ENCODE data around the gene PALB2.

The PALB2 gene

DNA sequence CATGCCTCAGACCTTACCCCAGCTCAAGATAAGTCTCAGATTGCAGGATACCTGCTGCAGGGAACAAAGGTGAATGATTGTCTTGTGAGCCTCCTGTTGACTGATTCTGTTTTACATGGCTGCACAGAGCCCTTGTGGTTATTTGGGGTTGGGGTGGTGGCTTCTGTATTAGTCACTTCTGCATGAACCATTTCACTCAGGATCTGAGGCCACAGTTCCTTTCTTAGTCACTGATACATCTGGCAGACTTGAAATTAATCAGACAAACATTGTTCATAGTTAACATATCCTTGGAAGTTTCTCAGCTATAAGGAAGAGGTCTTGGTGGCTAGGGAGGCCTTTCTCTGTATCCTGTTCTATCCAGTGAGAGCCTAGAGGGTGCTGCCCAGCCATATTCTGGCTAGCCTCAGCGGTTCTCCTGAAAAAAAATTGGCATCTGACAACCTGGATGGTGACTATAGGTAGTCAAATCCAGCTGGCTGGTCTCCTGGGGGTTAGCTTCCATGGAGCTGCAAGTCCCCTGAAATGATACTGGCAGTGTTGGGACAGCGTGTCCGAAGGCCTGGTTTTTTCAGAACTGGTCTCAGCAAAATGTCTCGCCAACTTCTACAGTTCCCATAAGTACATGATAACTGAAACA, 29.1 kb upstream of the PALB2 start:
- TF ChIP-seq, protein P1, sequence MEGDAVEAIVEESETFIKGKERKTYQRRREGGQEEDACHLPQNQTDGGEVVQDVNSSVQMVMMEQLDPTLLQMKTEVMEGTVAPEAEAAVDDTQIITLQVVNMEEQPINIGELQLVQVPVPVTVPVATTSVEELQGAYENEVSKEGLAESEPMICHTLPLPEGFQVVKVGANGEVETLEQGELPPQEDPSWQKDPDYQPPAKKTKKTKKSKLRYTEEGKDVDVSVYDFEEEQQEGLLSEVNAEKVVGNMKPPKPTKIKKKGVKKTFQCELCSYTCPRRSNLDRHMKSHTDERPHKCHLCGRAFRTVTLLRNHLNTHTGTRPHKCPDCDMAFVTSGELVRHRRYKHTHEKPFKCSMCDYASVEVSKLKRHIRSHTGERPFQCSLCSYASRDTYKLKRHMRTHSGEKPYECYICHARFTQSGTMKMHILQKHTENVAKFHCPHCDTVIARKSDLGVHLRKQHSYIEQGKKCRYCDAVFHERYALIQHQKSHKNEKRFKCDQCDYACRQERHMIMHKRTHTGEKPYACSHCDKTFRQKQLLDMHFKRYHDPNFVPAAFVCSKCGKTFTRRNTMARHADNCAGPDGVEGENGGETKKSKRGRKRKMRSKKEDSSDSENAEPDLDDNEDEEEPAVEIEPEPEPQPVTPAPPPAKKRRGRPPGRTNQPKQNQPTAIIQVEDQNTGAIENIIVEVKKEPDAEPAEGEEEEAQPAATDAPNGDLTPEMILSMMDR (IDR thresholded peaks at IDR 0.05), result no peak
- peaks cover 93% of the 10 kb centered on the region for H3K36me3 ChIP-seq
- no peak overlapping the region for H3K4me3 ChIP-seq (ENCODE audit: low read depth in 1 of 2, low read length in 1 of 2)
- no peaks in the 10 kb centered on the region for H3K4me1 ChIP-seq (ENCODE audit: control insufficient read depth in 1 of 2, insufficient read depth in 1 of 2, low read depth in 1 of 2, low read length in 1 of 2)
- H3K9me3 ChIP-seq, result no peaks in the 10 kb centered on the region
- H3K27ac ChIP-seq, result no peak overlapping the region
- no peaks in the 10 kb centered on the region for H3K27me3 ChIP-seq

GRCh38 chr16:23668873-23669272, 27.8 kb upstream of the PALB2 start:
- no peaks in the 10 kb centered on the region for H3K27me3 ChIP-seq
- no peak overlapping the region for H3K27ac ChIP-seq
- no peaks in the 10 kb centered on the region for H3K9me3 ChIP-seq
- H3K4me3 ChIP-seq (ENCODE audit: low read depth in 1 of 2, low read length in 1 of 2), result no peak overlapping the region
- H3K36me3 ChIP-seq, result peaks cover 93% of the 10 kb centered on the region
- no peaks in the 10 kb centered on the region for H3K4me1 ChIP-seq (ENCODE audit: control insufficient read depth in 1 of 2, insufficient read depth in 1 of 2, low read depth in 1 of 2, low read length in 1 of 2)
- TF ChIP-seq, protein P1 (IDR thresholded peaks at IDR 0.05), result no peak

- no peak overlapping the region for H3K4me3 ChIP-seq (ENCODE audit: low read depth in 1 of 2, low read length in 1 of 2)
- H3K36me3 ChIP-seq, result peaks cover 96% of the 10 kb centered on the region
- TF ChIP-seq, protein P1 (IDR thresholded peaks at IDR 0.05), result no peak
- no peak overlapping the region for H3K27ac ChIP-seq
- no peaks in the 10 kb centered on the region for H3K9me3 ChIP-seq
- H3K27me3 ChIP-seq, result no peaks in the 10 kb centered on the region
- H3K4me1 ChIP-seq (ENCODE audit: control insufficient read depth in 1 of 2, insufficient read depth in 1 of 2, low read depth in 1 of 2, low read length in 1 of 2), result no peaks in the 10 kb centered on the region
These were observed 27.1 kb upstream of the PALB2 start for GRCh38 chr16:23668225-23668624.

DNA sequence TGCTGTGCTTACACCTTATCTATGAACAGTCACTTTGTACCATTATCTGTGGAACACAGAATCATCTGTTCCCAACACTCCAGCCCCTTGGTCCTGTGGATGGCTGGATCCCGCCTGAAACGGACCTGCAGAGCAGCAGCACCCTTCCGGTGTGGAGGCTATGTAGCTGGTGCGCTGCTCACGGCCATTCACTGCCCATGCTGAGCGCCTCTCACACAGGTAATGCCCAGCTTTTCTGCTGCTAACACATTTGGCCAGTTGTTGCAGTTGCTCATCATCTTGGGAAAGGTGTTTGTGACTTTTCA, 26.2 kb upstream of the PALB2 start:
- Histone ChIP-seq H3K4me3 (ENCODE audit: low read depth in 1 of 2, low read length in 1 of 2) (no peak overlapping the region), H3K36me3 (peaks cover 100% of the 10 kb centered on the region), H3K4me1 (ENCODE audit: control insufficient read depth in 1 of 2, insufficient read depth in 1 of 2, low read depth in 1 of 2, low read length in 1 of 2) (no peaks in the 10 kb centered on the region), H3K9me3 (no peaks in the 10 kb centered on the region), H3K27me3 (no peaks in the 10 kb centered on the region), H3K27ac (no peak overlapping the region)
- TF ChIP-seq, protein P1 (IDR thresholded peaks at IDR 0.05), result no peak

GRCh38 chr16:23666571-23667354, 25.7 kb upstream of the PALB2 start:
- no peak overlapping the region for H3K27ac ChIP-seq
- peaks cover 100% of the 10 kb centered on the region for H3K36me3 ChIP-seq
- no peak overlapping the region for H3K4me3 ChIP-seq (ENCODE audit: low read depth in 1 of 2, low read length in 1 of 2)
- no peaks in the 10 kb centered on the region for H3K9me3 ChIP-seq
- TF ChIP-seq, protein P1 (IDR thresholded peaks at IDR 0.05), result no peak
- H3K27me3 ChIP-seq, result no peaks in the 10 kb centered on the region
- H3K4me1 ChIP-seq (ENCODE audit: control insufficient read depth in 1 of 2, insufficient read depth in 1 of 2, low read depth in 1 of 2, low read length in 1 of 2), result no peaks in the 10 kb centered on the region
